GM13977 (cell line): Measurements from ENCODE around the gene ABCB4.

Experiments used
- DNase-seq: peaks from one replicate; pipeline ENCODE4 v3.0.0; 2012; ENCODE audit warnings: low spot score
- CTCF ChIP-seq: IDR thresholded peaks from 2 replicates; pipeline ENCODE4 v1.5.1; 2012; ENCODE audit warnings: mild to moderate bottlenecking, control low read depth; ENCODE audit not compliant: insufficient read depth; ENCODE audit errors: extremely low read depth, missing control alignments
- in situ Hi-C: fragments of 300-500 bp; cut with MboI; formaldehyde crosslinking; loops from one replicate; pipeline ENCODE4 v1.12.0; 2022; ENCODE audit warnings: low sequenced_read_pairs, low pct_unique_long_range_greater_than_20kb, mixed read lengths, inconsistent platforms; ENCODE audit not compliant: unreplicated experiment

The ABCB4 gene

GRCh38 chr7:87435546-87435945, 39.9 kb downstream of the ABCB4 start:
- no peak for TF ChIP-seq CTCF
- no peak for DNase-seq
- in situ Hi-C loops = no loop called here

- in situ Hi-C loops = no loop called here
- no peak for DNase-seq
- TF ChIP-seq CTCF = no peak
These were observed 42.9 kb downstream of the ABCB4 start for GRCh38 chr7:87432536-87432935.

- no peak for TF ChIP-seq CTCF
- in situ Hi-C loops = no loop called here
- DNase-seq = no peak
These were observed 48.2 kb downstream of the ABCB4 start for GRCh38 chr7:87427288-87427687.

GRCh38 chr7:87426160-87426559, 49.3 kb downstream of the ABCB4 start:
- in situ Hi-C loops = no loop called here
- no peak for TF ChIP-seq CTCF
- DNase-seq = no peak

GRCh38 chr7:87424075-87424474, 51.4 kb downstream of the ABCB4 start:
- TF ChIP-seq CTCF = no peak
- in situ Hi-C loops = no loop called here
- DNase-seq = no peak

GRCh38 chr7:87420173-87420572, 55.3 kb downstream of the ABCB4 start:
- no peak for TF ChIP-seq CTCF
- in situ Hi-C loops = no loop called here
- no peak for DNase-seq
